Ovary (tissue), 3 donors: Measurements from ENCODE around the gene KAT2B.

Source experiments
- CTCF ChIP-seq, 3 donors: fragments of 450-650 bp in 2 of 3; fragments of 200-600 bp in 1 of 3; IDR thresholded peaks; one replicate each; pipeline versions ENCODE4 v1.5.1 to v1.8.0; 2016 to 2022; ENCODE audit warnings: antibody characterized with exemption in 3 of 3, mild to moderate bottlenecking in 1 of 3
- POLR2A ChIP-seq: fragments of 450-650 bp; IDR thresholded peaks from one replicate; pipeline ENCODE4 v1.6.1; 2017; ENCODE audit warnings: antibody characterized with exemption, mild to moderate bottlenecking, moderate library complexity
- donor health status: DM: no; HTN: no; CAD: no.

- no peak for TF ChIP-seq POLR2A
- no peak for TF ChIP-seq CTCF (IDR thresholded peaks at IDR 0.05)
These were observed 70.6 kb downstream of the KAT2B start for GRCh38 chr3:20110826-20111225.
